ENCODE results near the gene ARL6IP6.
A peak's percentile ranks its signal among the peaks of the same experiment; 100 is the strongest.
"Not testable (repeated sequence)": the region's sequence is repeated elsewhere in the genome, so short reads cannot be mapped to it uniquely, and the experiment has no call there.

Gene ARL6IP6

DNA sequence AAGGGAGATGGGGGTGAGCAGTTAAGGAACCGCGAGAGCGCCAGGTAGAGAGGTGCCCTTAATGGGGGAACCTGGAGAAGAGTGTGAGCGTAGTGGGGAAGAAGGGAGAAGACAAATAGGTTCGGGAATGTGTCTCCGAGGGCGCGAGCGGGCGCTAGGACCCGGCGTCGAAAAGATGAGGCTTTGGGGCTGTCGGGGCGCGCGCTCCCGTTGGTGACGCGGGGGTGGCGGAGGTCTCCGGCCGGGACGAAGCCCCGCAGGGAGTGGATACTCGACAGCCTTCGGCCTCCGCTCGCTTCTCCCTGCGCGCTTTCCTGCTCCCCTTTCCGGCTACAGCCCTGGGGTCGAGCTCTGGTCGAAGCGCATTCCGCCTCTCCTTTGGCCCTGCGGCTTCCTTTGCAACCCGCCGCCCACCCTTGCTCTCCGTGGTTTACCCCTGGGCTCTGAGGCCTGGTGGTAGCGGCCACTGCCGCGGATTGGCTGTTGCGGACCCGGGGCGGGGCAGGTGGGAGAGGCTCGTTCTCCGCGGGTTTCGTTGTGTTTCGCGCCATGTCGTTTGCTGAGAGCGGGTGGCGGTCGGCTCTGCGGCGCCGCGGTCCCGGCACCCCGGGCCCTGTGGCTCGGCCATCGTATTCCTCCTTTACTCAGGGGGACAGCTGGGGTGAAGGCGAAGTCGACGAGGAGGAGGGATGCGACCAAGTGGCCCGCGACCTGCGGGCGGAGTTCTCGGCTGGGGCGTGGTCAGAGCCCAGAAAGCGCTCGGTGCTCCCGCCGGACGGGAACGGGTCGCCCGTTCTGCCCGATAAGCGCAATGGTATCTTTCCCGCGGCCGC, at the start of gene ARL6IP6:
TSS of gene ARL6IP6 (plus strand) at position 545 of the 833 bp plus-strand sequence. CDS start at position 550, 5 bp downstream.
- DNase-seq, result peak; percentile 83 to 99 (median 96)

DNA sequence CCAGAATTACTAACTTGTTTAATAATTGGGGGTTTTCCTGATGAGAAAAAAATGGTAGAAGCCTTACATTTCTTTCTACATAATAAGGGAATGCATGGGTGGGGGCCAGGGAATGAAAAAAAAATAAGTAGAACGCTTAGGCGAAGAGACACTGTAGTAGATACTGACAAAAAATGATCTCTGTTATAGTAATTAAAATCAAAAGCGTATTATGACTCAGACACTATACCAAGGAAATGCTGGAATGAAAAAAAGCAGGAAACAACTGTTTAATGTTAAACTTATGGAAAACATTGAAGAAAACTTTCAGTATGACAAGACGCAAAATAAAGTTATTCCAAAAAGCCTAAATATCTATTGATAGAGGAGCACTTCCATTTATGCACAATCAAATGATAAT, 44.1 kb upstream of the ARL6IP6 start:
- no peak for DNase-seq

DNA sequence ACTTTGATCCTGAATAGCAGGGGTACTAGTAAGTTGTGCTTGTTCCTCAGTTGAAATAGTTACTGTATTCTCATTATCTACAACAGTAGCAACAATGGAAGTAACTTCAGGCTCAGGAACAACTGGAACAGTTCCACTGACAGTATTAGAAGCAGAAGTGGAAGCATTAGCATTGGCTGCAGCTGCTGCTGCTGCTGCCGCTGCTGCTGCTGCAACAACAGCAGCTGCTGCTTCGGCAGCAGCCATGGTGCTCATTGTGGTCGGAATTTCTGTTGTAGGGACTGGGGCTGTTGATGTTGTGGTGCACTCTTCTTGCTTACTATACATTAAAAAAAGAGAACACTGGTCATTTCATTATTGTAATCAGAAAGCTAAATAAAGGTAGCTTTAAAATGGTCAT, 42.0 kb upstream of the ARL6IP6 start:
- no peak for DNase-seq

DNA sequence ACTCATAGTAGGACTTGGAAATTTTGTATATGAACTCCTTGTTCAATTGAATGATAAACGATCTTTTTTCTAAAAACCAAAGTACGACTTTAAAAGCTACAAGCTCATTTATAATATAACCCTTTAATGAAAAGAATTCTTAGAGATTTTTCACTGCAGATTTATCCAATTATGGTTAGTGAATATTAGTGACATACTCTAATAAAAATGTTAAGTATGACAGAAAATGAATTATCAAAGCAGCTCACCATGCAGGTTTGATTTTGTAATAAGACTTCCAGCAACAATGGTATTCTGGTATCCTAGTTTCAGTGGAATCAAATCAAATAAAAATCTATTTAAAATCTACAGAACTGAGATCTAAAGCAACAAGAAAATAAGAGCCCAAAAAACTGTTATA, 39.6 kb upstream of the ARL6IP6 start:
- DNase-seq, result no peak

DNA sequence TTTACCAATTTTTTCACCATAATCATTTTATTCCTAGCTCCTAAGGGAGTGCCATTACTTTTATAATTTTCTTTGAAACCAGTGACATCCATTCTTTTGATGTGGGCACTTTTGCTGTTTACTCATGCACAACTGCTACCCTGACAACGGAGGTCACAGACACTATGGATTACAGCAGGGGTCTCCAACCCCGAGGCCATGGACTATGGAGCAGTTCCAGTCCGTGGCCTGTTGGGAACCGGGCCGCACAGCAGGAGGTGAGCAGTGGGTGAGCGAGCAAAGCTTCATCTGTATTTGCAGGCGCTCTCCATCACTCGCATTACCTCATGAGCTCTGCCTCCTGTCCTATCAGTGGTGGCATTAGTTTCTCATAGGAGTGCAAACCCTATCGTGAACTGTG, 35.8 kb upstream of the ARL6IP6 start:
- no peak for DNase-seq

DNA sequence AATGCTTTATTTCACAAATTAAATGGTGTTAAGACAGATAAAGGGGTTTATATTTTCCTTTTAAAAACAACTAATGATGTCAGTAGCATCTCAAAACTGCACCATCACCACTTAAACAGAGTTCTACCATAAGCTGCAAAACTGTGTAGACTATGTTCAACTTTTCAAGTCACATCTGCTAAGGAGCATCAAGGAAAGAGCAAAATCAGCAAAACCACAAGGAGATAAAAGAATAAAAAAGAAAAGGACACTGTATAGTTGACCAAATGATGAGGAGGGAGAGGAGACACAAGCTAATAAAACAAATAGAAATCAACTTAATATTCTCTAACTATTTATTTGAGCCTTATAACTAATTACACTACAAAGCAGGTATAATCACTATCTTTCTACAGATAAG, 35.0 kb upstream of the ARL6IP6 start:
- no peak for DNase-seq

DNA sequence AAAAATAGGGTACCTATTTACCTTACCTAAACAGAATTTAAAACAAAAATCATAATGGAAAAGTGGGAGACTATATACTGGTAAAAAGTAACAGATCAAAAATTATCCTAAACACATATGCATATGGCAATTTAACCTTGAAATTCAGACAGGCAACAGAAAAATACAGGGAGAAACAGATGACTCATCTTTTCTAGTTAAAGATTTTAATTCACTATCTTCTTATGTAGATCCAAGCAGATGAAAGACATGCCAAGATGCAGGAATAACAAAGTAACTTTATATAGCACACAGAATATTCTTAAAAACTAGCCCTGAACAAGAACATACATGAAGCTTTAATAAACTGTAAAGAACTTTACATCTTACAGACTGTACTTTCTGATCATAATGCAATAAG, 32.1 kb upstream of the ARL6IP6 start:
- DNase-seq, result no peak

DNA sequence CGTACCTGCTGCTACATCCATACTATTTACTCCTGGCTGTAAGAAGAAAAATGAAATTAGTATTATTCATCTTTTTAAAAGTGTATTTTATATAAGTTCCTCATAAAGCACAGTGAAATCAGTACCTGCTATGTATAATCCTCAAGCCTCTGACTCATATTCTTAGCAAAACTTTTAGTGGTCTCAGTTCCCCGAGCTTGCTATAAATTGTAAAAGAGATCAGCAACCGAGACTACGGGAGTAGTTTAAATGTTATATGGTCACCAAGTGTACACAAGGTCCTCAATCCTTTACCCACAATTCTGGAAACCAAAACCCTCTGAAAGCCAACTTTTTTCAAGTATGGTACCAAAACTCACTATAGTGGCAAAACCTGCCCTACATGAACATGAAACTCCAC, 25.4 kb upstream of the ARL6IP6 start:
- DNase-seq, result no peak

DNA sequence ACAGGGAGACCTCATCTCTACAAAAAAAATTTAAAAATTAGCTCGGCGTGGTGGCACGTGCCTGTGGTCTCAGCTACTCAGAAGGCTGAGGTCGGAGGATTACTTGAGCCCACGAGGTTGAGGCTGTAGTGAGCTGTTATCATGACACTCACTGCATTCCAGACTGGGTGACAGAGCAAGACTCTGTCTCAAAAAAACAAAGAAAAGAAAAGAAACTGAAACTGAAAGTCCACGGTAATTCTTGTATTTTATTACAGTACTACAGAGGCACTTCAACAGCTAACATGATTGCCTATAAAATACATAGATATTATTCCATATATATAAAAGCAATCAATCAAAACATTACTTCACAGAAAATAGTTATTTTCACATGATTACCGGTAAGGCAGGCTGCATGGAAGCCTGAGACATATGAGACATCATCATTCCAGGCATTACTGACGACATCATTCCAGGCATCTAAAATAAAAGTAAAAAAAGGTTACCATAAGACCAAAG, 24.2 kb upstream of the ARL6IP6 start:
- peak in 3 of 6 experiments; percentile 6 to 16 (median 10) for DNase-seq

DNA sequence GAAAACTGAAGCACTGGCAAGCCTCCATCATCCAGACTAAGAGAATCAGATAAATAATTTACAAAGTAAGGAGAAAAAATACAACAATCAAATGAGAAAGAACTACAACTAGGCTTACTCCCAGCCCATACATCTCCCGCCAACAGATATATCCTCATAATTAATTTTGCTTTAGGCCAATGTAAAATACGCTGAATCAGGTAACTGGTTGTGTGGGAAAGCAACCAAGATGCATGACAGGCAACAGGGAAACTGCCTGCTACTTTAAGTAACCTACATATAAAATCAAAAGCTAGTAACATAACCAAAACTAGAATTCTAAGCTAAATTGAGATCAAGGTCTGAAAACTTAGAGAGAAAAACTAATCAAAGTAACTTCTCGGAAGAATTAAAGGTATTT, 22.7 kb upstream of the ARL6IP6 start:
- no peak for DNase-seq

DNA sequence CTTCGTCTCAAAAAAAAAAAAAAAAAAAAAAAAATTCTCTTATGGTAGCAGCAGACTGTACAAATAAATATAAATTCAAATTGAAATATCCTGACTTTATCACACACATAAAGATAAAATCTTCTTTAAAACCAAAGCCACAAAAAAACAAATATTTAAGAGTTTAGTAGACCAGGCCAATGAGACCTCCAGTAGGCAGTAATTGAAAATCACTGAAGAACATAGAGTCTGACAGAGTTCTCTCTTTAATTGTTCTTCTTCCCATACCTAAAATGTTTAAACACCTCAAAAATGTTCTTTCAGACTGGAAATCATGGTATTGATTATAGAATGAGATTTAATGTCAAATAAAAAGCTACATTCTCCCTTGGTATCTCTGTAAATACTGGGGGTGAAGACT, 21.9 kb upstream of the ARL6IP6 start:
- no peak for DNase-seq

DNA sequence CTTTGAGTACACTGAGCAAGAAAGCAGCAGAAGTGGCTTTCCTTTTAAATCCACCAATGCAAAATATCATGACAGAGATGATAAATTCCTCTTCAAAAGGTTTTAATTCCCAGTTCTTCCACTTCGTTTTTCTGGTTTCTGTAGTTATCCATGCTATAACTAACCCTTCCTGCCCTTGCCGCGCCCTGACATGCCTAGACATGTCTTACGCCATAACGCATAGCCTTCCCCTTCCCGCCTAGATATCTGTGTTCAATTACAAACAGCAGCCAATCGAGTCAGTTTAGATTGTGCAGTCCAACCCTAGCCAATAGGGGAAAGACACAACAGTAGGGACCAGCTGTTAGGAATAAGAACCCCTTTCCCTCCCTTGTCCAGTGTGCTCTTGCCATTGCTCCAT, 17.2 kb upstream of the ARL6IP6 start:
- DNase-seq, result no peak

DNA sequence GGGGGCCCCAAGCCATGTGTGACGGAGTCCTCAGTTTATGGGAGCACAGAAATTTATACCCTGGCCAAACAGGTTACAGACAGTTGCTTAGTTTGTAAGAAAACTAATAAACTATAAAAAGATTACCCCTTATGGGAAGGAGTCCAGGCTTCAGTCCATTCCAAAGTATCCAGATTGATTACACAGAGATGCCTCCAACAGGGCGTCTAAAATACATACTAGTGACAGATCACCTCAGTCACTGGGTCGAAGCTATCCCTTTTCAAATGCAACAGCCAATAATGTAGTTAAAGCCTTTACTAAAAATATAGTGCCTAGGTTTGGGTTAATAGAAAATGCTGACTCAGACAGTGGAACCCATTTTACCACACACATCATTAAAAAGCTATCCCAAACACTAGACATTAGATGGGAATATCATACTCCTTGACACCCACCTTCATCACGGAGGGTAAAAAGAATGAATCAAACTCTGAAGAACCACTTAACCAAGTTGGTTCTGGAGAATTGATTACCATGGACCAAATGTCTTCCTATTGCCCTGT, 11.9 kb upstream of the ARL6IP6 start:
- DNase-seq, result no peak

DNA sequence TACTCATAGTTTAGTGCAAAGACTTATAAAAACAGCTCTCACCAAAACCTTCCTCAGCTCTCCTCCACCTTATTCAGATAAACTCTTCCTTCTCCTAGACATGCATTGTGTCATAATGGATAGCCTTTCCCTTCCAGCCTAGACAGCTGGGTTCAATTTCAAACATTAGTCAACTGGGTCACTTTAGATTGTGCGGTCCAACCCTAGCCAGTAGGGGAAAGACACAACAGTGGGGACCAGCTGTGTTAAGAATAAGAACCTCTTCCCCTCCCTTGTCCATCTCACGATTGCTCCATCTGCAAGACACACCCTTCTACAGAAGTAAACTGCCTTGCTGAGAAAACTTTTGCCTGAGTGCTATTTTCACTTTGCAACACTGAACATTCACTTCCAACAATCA, 9.7 kb upstream of the ARL6IP6 start:
- DNase-seq, result no peak

DNA sequence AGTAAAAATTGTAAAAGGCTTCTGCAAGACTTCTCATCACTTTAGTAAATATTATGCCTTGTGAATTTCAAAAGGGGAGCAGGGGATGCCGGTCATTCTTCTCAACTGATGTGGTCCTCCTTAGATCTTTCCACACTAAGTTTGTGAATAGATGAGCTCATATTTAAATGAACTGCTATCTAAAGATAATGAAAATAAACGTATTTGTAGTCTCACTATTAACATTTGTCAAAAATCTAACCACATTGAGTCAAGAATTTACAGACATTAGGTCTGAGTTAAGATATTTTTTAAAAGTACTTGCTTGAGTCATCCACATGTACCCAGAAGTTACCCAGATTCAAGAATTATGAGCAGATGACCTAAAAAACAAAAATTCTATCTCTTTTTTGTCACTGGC, 7.7 kb upstream of the ARL6IP6 start:
- no peak for DNase-seq

DNA sequence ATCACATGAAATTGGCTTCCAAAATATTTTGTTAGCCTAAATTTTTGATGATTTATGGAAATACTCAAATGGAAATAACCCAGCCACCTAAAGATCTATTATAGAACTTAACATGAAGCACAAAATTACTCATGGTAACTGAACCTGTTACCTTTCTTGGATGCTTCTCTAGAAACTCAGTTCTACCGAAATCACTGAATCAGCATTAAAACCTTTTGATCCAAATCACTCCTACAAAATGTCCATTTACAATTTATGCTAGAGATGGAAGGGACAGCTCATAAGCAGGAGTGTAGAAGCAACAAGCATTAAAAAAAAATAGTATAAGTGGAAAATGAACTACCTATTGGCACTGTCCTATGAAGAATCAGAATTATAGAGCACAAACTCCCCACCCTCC, 3.3 kb upstream of the ARL6IP6 start:
- no peak for DNase-seq

DNA sequence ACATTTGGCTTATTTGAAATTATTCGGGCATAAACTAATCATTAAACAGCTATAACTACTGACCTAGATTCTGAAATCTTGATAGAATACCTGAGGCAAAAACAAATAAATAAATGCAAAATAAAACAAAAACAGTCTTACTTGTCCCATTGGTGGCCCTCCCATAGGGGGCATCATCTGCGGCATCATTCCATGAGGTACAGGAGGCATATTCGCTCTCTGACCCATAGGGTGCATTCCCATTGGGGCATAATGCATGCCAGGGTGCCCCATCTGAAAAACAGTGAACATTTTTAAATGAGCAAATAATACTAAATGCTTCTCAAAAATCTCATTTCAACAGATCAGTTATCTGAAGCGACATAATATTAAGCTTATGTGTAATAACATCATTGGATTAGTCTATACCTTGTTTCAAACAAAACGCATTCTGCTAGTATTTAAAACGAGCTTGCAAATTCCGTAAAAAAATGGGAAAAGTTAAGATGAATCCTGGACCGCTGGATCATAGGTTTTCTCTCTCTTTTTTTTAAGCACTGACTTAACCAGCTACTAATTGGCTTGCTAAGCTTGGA, 2.5 kb upstream of the ARL6IP6 start:
- DNase-seq, result no peak

DNA sequence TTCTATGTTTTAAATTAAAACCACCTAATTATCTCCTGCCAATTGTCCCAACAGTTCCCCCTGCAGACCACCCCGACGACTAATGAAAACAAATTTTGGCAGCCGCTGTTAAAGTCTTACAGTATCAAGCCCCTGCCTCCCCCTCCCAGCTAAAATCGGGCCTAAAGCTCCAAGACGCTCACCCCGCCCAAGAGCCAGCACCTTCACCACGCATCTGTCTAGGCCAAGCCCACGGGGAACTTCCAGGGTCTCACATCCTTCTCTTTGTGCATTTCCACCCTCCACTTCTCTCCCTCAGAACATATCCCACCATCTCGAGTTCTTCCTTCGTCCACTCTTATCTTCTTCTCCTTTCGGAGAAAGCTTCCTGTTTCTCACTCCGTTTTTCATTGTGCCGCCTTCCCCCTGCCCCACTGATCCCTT, 1.6 kb upstream of the ARL6IP6 start:
- peak in 2 of 6 experiments; percentile 20 to 44 for DNase-seq

DNA sequence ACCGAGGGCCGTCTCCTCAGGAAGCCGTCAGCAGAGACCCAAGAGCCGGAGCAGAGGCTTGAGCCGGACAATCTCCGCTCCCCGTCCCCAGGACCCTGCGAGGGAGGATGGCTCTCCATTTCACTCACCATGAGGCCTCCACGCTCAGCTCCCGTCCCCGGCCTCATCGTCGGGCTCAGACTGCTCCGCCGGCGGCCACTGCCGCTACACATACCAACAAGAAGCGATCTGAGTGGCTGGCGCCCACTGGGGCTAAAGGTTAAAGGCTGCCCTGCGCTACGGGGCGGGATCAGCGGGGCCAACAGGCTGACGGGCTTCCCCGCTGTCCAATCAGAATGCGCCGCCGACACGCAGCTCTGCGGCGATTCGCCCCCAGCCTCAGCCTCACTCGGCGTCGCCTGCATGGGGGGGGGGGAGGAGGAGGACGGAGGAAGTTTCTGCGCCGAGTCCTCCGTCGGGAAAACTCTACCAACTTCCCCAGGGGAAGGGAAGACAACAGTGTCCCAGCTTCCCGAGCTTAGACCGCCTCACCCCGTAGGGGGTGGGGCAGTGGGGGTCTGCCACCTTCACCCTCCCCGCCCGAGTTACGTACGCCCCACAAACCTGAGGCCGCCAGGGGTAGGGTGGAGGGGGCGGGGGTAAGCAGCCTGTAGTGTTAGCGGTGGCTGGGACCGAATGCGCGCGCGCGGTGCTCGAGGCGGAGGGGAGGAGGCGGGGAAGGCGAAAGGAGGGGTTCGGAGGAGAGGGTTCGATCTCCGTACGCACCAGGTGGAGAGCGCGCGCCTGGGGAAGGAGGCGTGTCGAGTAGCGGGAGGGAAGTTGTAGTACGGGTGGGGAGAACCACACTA, 968 bp upstream of the ARL6IP6 start, which contains the start of gene PRPF40A:
TSS of gene PRPF40A (minus strand) at position 234 of the 848 bp plus-strand sequence. CDS start at position 212, 22 bp downstream.
- peak; percentile 98 to 99 (median 98) for DNase-seq

DNA sequence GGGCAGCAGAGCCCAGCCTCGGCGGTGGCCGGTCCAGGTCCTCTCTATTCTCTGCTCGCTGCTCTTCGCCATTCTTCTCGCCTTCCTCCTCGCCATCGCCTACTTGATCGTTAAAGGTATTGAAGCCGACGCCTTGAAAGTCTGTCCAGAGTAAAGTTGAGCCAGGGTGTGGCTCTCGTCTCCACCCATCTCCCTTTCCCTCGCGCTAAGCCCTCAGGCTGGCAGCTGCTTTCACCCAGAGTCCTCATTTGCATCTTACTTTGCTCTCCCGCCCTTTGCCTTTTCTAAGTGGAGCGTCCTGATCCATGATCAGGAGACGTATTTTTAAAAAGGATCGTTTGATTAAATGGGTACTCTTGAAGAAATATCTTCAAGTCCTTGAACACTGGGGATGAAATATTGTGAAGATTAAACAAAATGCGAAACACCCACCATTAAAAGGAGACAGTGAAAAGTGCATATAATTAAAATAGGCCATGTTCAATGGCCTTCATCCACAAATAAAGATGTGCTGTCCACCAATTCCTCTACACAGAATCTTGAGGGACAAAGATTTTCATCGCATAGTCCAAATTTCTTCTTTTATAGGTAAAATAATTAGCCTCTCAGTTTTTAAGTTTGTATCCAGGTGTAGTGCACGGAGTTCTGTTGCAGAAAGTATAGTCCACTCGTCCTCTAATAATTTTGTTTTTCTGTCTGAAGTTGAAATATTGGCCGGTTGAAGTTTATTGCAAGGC, 657 bp downstream of the ARL6IP6 start:
- peak in 1 of 6 experiments; percentile 9 for DNase-seq

DNA sequence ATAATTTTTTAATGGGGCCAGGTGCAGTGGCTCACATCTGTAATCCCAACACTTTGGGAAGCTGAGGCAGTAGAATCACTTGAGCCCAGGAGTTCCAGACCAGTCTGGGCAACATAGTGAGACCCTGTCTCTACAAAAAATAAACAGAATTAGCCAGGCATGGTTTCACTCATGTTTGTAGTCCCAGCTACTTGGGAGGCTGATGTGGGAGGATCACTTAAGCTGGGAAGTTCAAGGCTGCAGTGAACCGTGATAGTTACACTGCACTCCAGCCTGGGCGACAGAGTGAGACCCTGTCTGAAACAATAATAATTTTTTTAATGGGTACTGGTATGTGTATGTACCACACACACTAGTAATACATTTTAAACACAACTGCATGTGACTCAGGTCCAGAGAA, 2.4 kb downstream of the ARL6IP6 start:
- no peak for DNase-seq

DNA sequence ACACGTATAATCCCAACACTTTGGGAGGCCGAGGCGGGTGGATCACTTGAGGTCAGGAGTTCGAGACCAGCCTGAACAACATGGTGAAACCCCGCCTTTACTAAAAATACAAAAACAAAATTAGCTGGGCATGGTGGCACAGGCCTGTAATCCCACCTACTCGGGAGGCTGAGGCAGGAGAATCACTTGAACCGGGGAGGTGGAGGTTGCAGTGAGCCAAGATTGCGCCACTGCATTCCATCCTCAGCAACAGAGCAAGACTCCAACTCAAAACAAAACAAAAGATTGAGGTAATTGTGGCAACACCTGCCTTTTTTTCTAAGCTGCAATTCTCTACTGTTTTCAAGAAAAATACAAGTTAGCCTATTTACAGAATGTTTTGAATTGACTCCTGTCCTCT, 4.2 kb downstream of the ARL6IP6 start:
- not testable (repeated sequence) for DNase-seq

Measured in stimulated activated naive CD4-positive, alpha-beta T cell (primary cell).